ENCODE results near the gene OR5B12. TPM values are rescaled to one million over a fixed set of nuclear protein-coding genes. Genes with fewer than 3 reads are reported as not detected.

Gene OR5B12
- total RNA-seq, 1 experiment from 2014 or later: not detected

DNA sequence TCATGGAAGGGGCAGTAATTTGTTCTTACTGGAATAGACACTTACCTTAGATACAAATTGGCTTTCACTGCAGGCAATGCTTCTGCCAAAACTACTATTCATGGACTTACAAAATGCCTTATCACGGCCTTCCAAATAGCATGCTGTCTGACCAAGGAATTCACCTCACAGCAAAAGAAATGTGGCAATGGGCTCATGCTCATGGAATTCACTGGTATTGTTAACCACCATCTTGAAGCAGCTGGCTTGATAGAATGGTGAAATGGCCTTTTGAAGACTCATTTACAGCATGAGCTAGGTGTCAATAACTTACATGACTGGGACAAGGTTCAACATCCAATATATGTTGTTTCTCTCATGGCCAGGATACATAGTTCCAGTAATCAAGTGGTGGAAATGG is 43.9 kb upstream of the OR5B12 start:
- no peaks in the 10 kb centered on the region for H3K9me3 ChIP-seq (ENCODE audit: control insufficient read depth in 1 of 2, insufficient read depth in 1 of 2, low read depth in 1 of 2, low read length in 2 of 2)
- DNase-seq (ENCODE audit: low read depth, low spot score) (no peak), ATAC-seq (no peak)
- ChIA-PET RAD21 (ENCODE audit: low non-redundant PET in 1 of 2, low total read pairs in 2 of 2, uncharacterized antibody in 2 of 2, unreplicated experiment in 2 of 2) (no interaction called here), POLR2A (no interaction called here), CTCF (no interaction called here)
- H4K20me1 ChIP-seq (ENCODE audit: insufficient read depth): no peaks in the 10 kb centered on the region
- no peaks in the 10 kb centered on the region for H3K36me3 ChIP-seq (ENCODE audit: control insufficient read depth in 1 of 2, insufficient read depth in 2 of 2, low read length in 2 of 2)
- no peak overlapping the region for H3K4me2 ChIP-seq (ENCODE audit: low read length)
- H3K27ac ChIP-seq (ENCODE audit: low read depth, low read length): no peak overlapping the region
- H3K27me3 ChIP-seq (ENCODE audit: insufficient read depth, low read length): no peaks in the 10 kb centered on the region
- H3K4me1 ChIP-seq (ENCODE audit: control insufficient read depth in 1 of 2, insufficient read depth in 2 of 2, low read length in 2 of 2): no peaks in the 10 kb centered on the region
- no peak overlapping the region for H3K9ac ChIP-seq (ENCODE audit: low read length)
- intact Hi-C loops (cut with micrococcal nuclease): no loop called here
- no peaks in the 10 kb centered on the region for H3K79me2 ChIP-seq (ENCODE audit: insufficient read depth, low read length)
- H3K9me2 ChIP-seq (ENCODE audit: insufficient read depth): no peaks in the 10 kb centered on the region
- BruUV-seq (replicated peaks): no TSS peak
- H2AFZ ChIP-seq (ENCODE audit: low read depth, low read length, poor library complexity, severe bottlenecking): no peak overlapping the region
- TF ChIP-seq EZH2 (IDR thresholded peaks at IDR 0.05): no peak
- no peak overlapping the region for H3K4me3 ChIP-seq (replicated peaks in 1 of 2; ENCODE audit: low read depth in 1 of 2, low read length in 2 of 2)

DNA sequence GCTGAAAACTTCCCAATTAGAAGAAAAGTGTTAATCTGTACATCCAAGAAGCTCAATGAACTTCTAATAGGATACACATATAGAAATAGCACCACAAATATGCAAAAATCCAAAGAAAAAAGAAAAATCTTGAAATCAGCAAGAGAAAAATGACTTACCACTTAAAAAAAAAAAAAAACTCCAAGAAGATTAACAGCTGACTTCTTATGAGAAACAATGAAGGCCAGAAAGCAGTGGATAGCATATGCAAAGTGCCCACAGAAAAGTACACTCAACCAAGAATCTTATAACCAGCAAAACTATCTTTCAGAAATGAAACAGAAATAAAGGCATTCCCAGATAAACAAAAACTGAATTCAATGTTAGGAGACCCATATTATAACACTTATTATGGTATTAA is 29.9 kb upstream of the OR5B12 start:
- TF ChIP-seq, protein P1, sequence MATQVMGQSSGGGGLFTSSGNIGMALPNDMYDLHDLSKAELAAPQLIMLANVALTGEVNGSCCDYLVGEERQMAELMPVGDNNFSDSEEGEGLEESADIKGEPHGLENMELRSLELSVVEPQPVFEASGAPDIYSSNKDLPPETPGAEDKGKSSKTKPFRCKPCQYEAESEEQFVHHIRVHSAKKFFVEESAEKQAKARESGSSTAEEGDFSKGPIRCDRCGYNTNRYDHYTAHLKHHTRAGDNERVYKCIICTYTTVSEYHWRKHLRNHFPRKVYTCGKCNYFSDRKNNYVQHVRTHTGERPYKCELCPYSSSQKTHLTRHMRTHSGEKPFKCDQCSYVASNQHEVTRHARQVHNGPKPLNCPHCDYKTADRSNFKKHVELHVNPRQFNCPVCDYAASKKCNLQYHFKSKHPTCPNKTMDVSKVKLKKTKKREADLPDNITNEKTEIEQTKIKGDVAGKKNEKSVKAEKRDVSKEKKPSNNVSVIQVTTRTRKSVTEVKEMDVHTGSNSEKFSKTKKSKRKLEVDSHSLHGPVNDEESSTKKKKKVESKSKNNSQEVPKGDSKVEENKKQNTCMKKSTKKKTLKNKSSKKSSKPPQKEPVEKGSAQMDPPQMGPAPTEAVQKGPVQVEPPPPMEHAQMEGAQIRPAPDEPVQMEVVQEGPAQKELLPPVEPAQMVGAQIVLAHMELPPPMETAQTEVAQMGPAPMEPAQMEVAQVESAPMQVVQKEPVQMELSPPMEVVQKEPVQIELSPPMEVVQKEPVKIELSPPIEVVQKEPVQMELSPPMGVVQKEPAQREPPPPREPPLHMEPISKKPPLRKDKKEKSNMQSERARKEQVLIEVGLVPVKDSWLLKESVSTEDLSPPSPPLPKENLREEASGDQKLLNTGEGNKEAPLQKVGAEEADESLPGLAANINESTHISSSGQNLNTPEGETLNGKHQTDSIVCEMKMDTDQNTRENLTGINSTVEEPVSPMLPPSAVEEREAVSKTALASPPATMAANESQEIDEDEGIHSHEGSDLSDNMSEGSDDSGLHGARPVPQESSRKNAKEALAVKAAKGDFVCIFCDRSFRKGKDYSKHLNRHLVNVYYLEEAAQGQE (IDR thresholded peaks at IDR 0.05; ENCODE audit: low read depth): no peak
- no peak for TF ChIP-seq EZH2 (IDR thresholded peaks at IDR 0.05)
- TF ChIP-seq EZH2phosphoT487 (IDR thresholded peaks at IDR 0.05; ENCODE audit: borderline replicate concordance): no peak
- TF ChIP-seq SP1 (IDR thresholded peaks at IDR 0.05; ENCODE audit: low read depth): no peak
- TF ChIP-seq JUND (IDR thresholded peaks at IDR 0.05): no peak
- no peak for TF ChIP-seq ELF1 (IDR thresholded peaks at IDR 0.05; ENCODE audit: borderline replicate concordance, low read depth)
- TF ChIP-seq EGR1 (IDR thresholded peaks at IDR 0.05; ENCODE audit: low read depth): no peak
- no peak for TF ChIP-seq TCF7L2 (IDR thresholded peaks at IDR 0.05; ENCODE audit: borderline replicate concordance, extremely low read depth, insufficient read depth, insufficient read length)
- TF ChIP-seq, protein P2, sequence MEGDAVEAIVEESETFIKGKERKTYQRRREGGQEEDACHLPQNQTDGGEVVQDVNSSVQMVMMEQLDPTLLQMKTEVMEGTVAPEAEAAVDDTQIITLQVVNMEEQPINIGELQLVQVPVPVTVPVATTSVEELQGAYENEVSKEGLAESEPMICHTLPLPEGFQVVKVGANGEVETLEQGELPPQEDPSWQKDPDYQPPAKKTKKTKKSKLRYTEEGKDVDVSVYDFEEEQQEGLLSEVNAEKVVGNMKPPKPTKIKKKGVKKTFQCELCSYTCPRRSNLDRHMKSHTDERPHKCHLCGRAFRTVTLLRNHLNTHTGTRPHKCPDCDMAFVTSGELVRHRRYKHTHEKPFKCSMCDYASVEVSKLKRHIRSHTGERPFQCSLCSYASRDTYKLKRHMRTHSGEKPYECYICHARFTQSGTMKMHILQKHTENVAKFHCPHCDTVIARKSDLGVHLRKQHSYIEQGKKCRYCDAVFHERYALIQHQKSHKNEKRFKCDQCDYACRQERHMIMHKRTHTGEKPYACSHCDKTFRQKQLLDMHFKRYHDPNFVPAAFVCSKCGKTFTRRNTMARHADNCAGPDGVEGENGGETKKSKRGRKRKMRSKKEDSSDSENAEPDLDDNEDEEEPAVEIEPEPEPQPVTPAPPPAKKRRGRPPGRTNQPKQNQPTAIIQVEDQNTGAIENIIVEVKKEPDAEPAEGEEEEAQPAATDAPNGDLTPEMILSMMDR (IDR thresholded peaks at IDR 0.05 in 2 of 3, conservative IDR thresholded peaks at IDR 0.05 in 1 of 3; ENCODE audit: borderline replicate concordance in 1 of 3, insufficient read depth in 1 of 3, low read depth in 2 of 3, low read length in 2 of 3): no peak
- TF ChIP-seq POLR2AphosphoS5 (IDR thresholded peaks at IDR 0.05; ENCODE audit: low read depth, low read length): no peak
- no peak for TF ChIP-seq CBX3 (IDR thresholded peaks at IDR 0.05; ENCODE audit: low read depth)
- no peak for TF ChIP-seq ZFX (IDR thresholded peaks at IDR 0.05)
- DNase-seq (ENCODE audit: low read depth, low spot score) (no peak), ATAC-seq (no peak)
- Histone ChIP-seq H3K79me2 (ENCODE audit: insufficient read depth, low read length) (no peaks in the 10 kb centered on the region), H3K4me2 (ENCODE audit: low read length) (no peak overlapping the region), H3K9me2 (ENCODE audit: insufficient read depth) (no peaks in the 10 kb centered on the region), H3K27me3 (ENCODE audit: insufficient read depth, low read length) (no peaks in the 10 kb centered on the region), H3K9ac (ENCODE audit: low read length) (no peak overlapping the region), H3K4me3 (replicated peaks in 1 of 2; ENCODE audit: low read depth in 1 of 2, low read length in 2 of 2) (no peak overlapping the region), H3K9me3 (ENCODE audit: control insufficient read depth in 1 of 2, insufficient read depth in 1 of 2, low read depth in 1 of 2, low read length in 2 of 2) (peaks cover 2 to 9% of the 10 kb centered on the region in 2 experiments; a peak in 1 of 4 replicates), H4K20me1 (ENCODE audit: insufficient read depth) (no peaks in the 10 kb centered on the region), H3K36me3 (ENCODE audit: control insufficient read depth in 1 of 2, insufficient read depth in 2 of 2, low read length in 2 of 2) (no peaks in the 10 kb centered on the region), H3K27ac (ENCODE audit: low read depth, low read length) (no peak overlapping the region), H2AFZ (ENCODE audit: low read depth, low read length, poor library complexity, severe bottlenecking) (no peak overlapping the region), H3K4me1 (ENCODE audit: control insufficient read depth in 1 of 2, insufficient read depth in 2 of 2, low read length in 2 of 2) (no peaks in the 10 kb centered on the region)
- ChIA-PET CTCF (no interaction called here), POLR2A (no interaction called here), RAD21 (ENCODE audit: low non-redundant PET in 1 of 2, low total read pairs in 2 of 2, uncharacterized antibody in 2 of 2, unreplicated experiment in 2 of 2) (no interaction called here)
- no TSS peak for BruUV-seq (replicated peaks)
- intact Hi-C loops (cut with micrococcal nuclease): no loop called here
